Fibroblast of lung (primary cell): ENCODE results near the gene INSYN1. TPM values are rescaled to one million over a fixed set of nuclear protein-coding genes. Genes with fewer than 3 reads are reported as not detected.

ENCODE experiments used
- DNase-seq, 2 donors: peaks; one replicate each; pipeline versions ENCODE4 v3.0.0 to v3.0.0-alpha.2; 2010; ENCODE audit warnings: low read depth in 2 of 2
- H2AFZ ChIP-seq: 2 replicates; pipeline ENCODE4 v1.5.1; 2012; ENCODE audit warnings: low read length, control low read depth, inconsistent platforms
- H3K27ac ChIP-seq: 2 replicates; pipeline ENCODE4 v1.5.1; 2011; ENCODE audit warnings: low read length, control low read depth; ENCODE audit not compliant: insufficient read depth
- H3K27me3 ChIP-seq: 2 replicates; pipeline ENCODE4 v1.5.1; 2011; ENCODE audit warnings: mild to moderate bottlenecking, low read length; ENCODE audit not compliant: control insufficient read depth, insufficient read depth
- H3K36me3 ChIP-seq: 2 replicates; pipeline ENCODE4 v1.5.1; 2011; ENCODE audit warnings: low read length; ENCODE audit not compliant: control insufficient read depth, insufficient read depth
- H3K4me1 ChIP-seq: 2 replicates; pipeline ENCODE4 v1.5.1; 2011; ENCODE audit warnings: low read length; ENCODE audit not compliant: control insufficient read depth, insufficient read depth; ENCODE audit errors: extremely low read depth
- H3K4me2 ChIP-seq: 2 replicates; pipeline ENCODE4 v1.5.1; 2011; ENCODE audit warnings: low read length, control low read depth; ENCODE audit not compliant: insufficient read depth; ENCODE audit errors: extremely low read depth
- H3K4me3 ChIP-seq, 4 experiments: fragments of 200-600 bp in 1 of 4; sonication (generic) in 1 of 4; replicated peaks in 1 of 4; 2 replicates each; pipeline ENCODE4 v1.5.1; 2011 to 2016; ENCODE audit warnings: low read length in 4 of 4, low read depth in 3 of 4, mild to moderate bottlenecking in 3 of 4, control low read depth in 2 of 4, inconsistent platforms in 1 of 4, mixed read lengths in 1 of 4; ENCODE audit not compliant: insufficient read depth in 1 of 4; ENCODE audit errors: control extremely low read depth in 1 of 4
- H3K79me2 ChIP-seq: 2 replicates; pipeline ENCODE4 v1.5.1; 2012; ENCODE audit warnings: mild to moderate bottlenecking, low read length, inconsistent platforms; ENCODE audit not compliant: control insufficient read depth, insufficient read depth
- H3K9ac ChIP-seq: 2 replicates; pipeline ENCODE4 v1.5.1; 2011; ENCODE audit warnings: mild to moderate bottlenecking, low read length, control low read depth; ENCODE audit not compliant: insufficient read depth
- H3K9me3 ChIP-seq: 2 replicates; pipeline ENCODE4 v1.5.1; 2012; ENCODE audit warnings: low read depth, low read length; ENCODE audit not compliant: control insufficient read depth, insufficient read depth
- H4K20me1 ChIP-seq: 2 replicates; pipeline ENCODE4 v1.5.1; 2011; ENCODE audit warnings: low read length; ENCODE audit not compliant: control insufficient read depth, insufficient read depth; ENCODE audit errors: extremely low read depth
- EZH2 ChIP-seq: IDR thresholded peaks from 2 replicates; pipeline ENCODE4 v1.5.1; 2012; ENCODE audit warnings: low read length, control low read depth, mild to moderate bottlenecking; ENCODE audit errors: missing control alignments
- polyA plus RNA-seq, 2 donors: library from polyadenylated mRNA; depleted of rRNA in 1 of 2; stranded (reverse) in 1 of 2; unstranded in 1 of 2; fragments of >200 nt; gene quantifications; 2 replicates each; pipeline ENCODE4 v1.2.1, GENCODE V29; 2011 to 2012; ENCODE audit warnings: missing spikeins in 1 of 2
- total RNA-seq: library from RNA; depleted of rRNA; stranded (reverse); fragments of >200 nt; gene quantifications from 2 replicates; pipeline ENCODE4 v1.2.1, GENCODE V29; 2014
- TF ChIP-seq, protein P1 (sequence below), 2 donors: IDR thresholded peaks in 1 of 2; conservative IDR thresholded peaks in 1 of 2; 1 replicate in 1 of 2; 2 replicates in 1 of 2; pipeline ENCODE4 v1.5.1; 2011 to 2012; ENCODE audit warnings: low read length in 2 of 2, control low read depth in 1 of 2, inconsistent platforms in 1 of 2, low read depth in 1 of 2, mild to moderate bottlenecking in 1 of 2

Gene INSYN1
- total and polyA plus RNA-seq, 2 donors (not counting 1 experiment from before 2014, with no cell fraction given), result 0.51 to 1.2 TPM

DNA sequence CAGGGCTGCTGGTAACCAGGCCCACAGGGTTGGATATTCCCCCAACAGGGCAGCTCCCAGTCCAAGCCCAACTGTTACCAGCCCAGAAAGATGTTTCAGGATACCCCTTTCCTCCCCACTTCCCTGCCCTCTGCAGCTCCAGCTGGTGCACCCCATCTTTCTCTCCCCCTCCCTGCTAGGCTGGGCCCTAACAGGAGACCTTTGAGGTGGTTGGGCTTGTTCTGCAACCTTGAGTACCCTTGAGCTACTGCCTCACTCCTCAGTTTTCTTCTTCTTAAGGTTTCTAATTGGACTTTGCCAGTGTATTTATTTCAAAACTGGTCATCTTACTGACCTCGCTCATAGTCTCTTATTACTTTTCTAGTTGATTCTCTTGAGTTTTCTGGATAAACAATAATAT is 16.9 kb upstream of the INSYN1 start:
- Histone ChIP-seq H3K4me1 (no peaks in the 10 kb centered on the region), H3K27ac (no peak overlapping the region), H3K9ac (no peak overlapping the region), H3K9me3 (no peaks in the 10 kb centered on the region), H3K4me2 (no peak overlapping the region), H2AFZ (no peak overlapping the region), H3K79me2 (no peaks in the 10 kb centered on the region), H3K27me3 (peaks cover 10% of the 10 kb centered on the region), H3K36me3 (no peaks in the 10 kb centered on the region), H3K4me3 (no peak overlapping the region), H4K20me1 (no peaks in the 10 kb centered on the region)
- TF ChIP-seq EZH2, result no peak
- TF ChIP-seq, protein P1, sequence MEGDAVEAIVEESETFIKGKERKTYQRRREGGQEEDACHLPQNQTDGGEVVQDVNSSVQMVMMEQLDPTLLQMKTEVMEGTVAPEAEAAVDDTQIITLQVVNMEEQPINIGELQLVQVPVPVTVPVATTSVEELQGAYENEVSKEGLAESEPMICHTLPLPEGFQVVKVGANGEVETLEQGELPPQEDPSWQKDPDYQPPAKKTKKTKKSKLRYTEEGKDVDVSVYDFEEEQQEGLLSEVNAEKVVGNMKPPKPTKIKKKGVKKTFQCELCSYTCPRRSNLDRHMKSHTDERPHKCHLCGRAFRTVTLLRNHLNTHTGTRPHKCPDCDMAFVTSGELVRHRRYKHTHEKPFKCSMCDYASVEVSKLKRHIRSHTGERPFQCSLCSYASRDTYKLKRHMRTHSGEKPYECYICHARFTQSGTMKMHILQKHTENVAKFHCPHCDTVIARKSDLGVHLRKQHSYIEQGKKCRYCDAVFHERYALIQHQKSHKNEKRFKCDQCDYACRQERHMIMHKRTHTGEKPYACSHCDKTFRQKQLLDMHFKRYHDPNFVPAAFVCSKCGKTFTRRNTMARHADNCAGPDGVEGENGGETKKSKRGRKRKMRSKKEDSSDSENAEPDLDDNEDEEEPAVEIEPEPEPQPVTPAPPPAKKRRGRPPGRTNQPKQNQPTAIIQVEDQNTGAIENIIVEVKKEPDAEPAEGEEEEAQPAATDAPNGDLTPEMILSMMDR (conservative IDR thresholded peaks at IDR 0.05 in 1 of 2, IDR thresholded peaks at IDR 0.05 in 1 of 2; ENCODE audit: low read depth in 1 of 2, low read length in 2 of 2), result no peak
- DNase-seq, result no peak

DNA sequence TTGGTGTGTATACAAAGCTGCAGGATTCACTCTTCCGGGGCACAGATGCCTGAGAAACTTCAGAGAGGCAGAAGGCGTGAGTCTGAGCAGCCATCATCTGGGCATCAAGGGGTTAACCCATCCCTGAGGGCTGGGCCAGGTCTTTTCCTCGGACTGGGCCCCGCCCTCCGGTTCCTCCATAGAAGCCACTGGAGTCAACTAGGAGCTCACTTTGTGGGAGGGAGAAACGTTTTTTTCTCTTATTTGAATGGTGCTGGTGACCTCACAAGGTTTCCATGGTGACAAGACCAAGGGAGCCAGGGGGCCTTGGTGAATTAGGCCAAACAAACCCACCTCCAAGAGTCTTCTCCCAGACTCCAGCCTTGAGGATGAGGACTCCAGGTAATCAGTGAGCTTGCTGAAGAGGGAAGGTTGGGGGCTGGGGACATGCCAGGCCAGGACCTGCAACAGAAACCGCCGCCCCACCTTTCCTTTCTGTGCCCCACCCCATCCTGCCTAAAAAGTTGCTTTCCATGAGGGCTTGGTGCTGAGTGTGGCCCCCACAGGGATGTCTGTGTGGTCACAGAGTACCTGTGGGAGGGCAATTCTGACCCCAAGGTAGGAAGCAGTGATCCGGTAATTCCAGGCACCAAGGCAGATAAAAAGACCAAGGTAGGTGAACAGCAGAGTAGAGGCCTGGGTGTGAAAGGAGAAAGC is 14.8 kb upstream of the INSYN1 start:
- Histone ChIP-seq H3K79me2 (no peaks in the 10 kb centered on the region), H2AFZ (no peak overlapping the region), H3K4me3 (no peak overlapping the region), H3K4me1 (no peaks in the 10 kb centered on the region), H3K4me2 (no peak overlapping the region), H3K27me3 (peaks cover 14% of the 10 kb centered on the region), H3K36me3 (no peaks in the 10 kb centered on the region), H3K9me3 (no peaks in the 10 kb centered on the region), H3K27ac (no peak overlapping the region), H4K20me1 (no peaks in the 10 kb centered on the region), H3K9ac (no peak overlapping the region)
- no peak for DNase-seq
- TF ChIP-seq, protein P1 (conservative IDR thresholded peaks at IDR 0.05 in 1 of 2, IDR thresholded peaks at IDR 0.05 in 1 of 2; ENCODE audit: low read depth in 1 of 2, low read length in 2 of 2), result no peak
- TF ChIP-seq EZH2, result no peak

DNA sequence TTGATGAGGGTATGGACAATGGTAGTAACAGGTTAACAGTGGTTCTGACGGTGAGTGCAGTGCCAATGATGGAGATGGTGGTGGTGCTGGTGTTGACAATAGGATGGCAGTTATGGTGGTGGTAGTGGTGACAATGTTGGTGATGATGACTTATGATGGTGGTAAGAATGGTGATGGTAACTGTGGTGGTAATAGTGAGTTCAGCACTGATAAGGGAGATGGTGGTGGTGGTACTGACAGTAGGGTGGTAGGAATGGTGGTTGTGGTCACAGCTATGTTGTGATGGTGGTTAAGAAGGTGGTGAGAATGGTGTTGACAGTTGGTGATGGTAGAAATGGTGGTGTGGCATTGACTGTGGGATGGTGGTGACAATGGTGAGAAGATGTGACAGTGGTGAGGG is 13.4 kb upstream of the INSYN1 start:
- DNase-seq, result no peak
- Histone ChIP-seq H2AFZ (no peak overlapping the region), H3K27me3 (peaks cover 20% of the 10 kb centered on the region), H4K20me1 (no peaks in the 10 kb centered on the region), H3K9ac (no peak overlapping the region), H3K27ac (no peak overlapping the region), H3K9me3 (no peaks in the 10 kb centered on the region), H3K36me3 (no peaks in the 10 kb centered on the region), H3K4me3 (no peak overlapping the region), H3K4me1 (no peaks in the 10 kb centered on the region), H3K79me2 (no peaks in the 10 kb centered on the region), H3K4me2 (no peak overlapping the region)
- no peak for TF ChIP-seq EZH2
